Mononuclear cell (primary cell): Measurements from ENCODE around the gene SOAT2. TPM values are rescaled to one million over a fixed set of nuclear protein-coding genes. Genes with fewer than 3 reads are reported as not detected.
"Not testable (repeated sequence)": the region's sequence is repeated elsewhere in the genome, so short reads cannot be mapped to it uniquely, and the experiment has no call there.

Source experiments
- H3K27me3 ChIP-seq: 2 replicates; pipeline ENCODE4 v1.6.0; 2011; ENCODE audit warnings: low read length, control low read depth; ENCODE audit not compliant: insufficient read depth
- H3K4me1 ChIP-seq: 2 replicates; pipeline ENCODE4 v1.5.1; 2011; ENCODE audit warnings: mild to moderate bottlenecking, low read length, control low read depth; ENCODE audit not compliant: insufficient read depth
- H3K4me3 ChIP-seq: 2 replicates; pipeline ENCODE4 v1.5.1; 2011; ENCODE audit warnings: mild to moderate bottlenecking, low read length, moderate library complexity
- H3K9me3 ChIP-seq: 2 replicates; pipeline ENCODE4 v1.5.1; 2011; ENCODE audit warnings: low read depth, mild to moderate bottlenecking, control low read depth, low read length
- total RNA-seq: library from RNA; depleted of rRNA; stranded (reverse); fragments of >200 nt; gene quantifications from one replicate; pipeline ENCODE4 v1.2.3, GENCODE V29; 2012

Gene SOAT2
- total RNA-seq, 1 donor, result 0.21 TPM

GRCh38 chr12:53160673-53161072, 57.4 kb downstream of the SOAT2 start:
- Histone ChIP-seq H3K9me3 (no peaks in the 10 kb centered on the region), H3K4me3 (no peak overlapping the region), H3K4me1 (peaks cover 8% of the 10 kb centered on the region), H3K27me3 (no peaks in the 10 kb centered on the region)

- Histone ChIP-seq H3K4me1 (peaks cover 8% of the 10 kb centered on the region), H3K9me3 (no peaks in the 10 kb centered on the region), H3K27me3 (no peaks in the 10 kb centered on the region), H3K4me3 (no peak overlapping the region)
These were observed 58.0 kb downstream of the SOAT2 start for GRCh38 chr12:53161119-53161911.

GRCh38 chr12:53163008-53163407, 59.7 kb downstream of the SOAT2 start:
- H3K27me3 ChIP-seq, H3K4me3 ChIP-seq, H3K4me1 ChIP-seq, H3K9me3 ChIP-seq: not testable (repeated sequence)

GRCh38 chr12:53166837-53167236, 63.6 kb downstream of the SOAT2 start:
- H3K27me3 ChIP-seq, result no peaks in the 10 kb centered on the region
- no peaks in the 10 kb centered on the region for H3K9me3 ChIP-seq
- no peaks in the 10 kb centered on the region for H3K4me1 ChIP-seq
- H3K4me3 ChIP-seq, result no peak overlapping the region

- no peaks in the 10 kb centered on the region for H3K9me3 ChIP-seq
- H3K4me3 ChIP-seq, result no peak overlapping the region
- H3K4me1 ChIP-seq, result no peaks in the 10 kb centered on the region
- no peaks in the 10 kb centered on the region for H3K27me3 ChIP-seq
These were observed 66.4 kb downstream of the SOAT2 start for GRCh38 chr12:53169644-53170043.

- Histone ChIP-seq H3K9me3 (no peaks in the 10 kb centered on the region), H3K4me3 (no peak overlapping the region), H3K27me3 (no peaks in the 10 kb centered on the region), H3K4me1 (no peaks in the 10 kb centered on the region)
These were observed 66.9 kb downstream of the SOAT2 start for GRCh38 chr12:53170215-53170614.

- Histone ChIP-seq H3K9me3 (no peaks in the 10 kb centered on the region), H3K27me3 (no peaks in the 10 kb centered on the region), H3K4me1 (no peaks in the 10 kb centered on the region), H3K4me3 (no peak overlapping the region)
These were observed 67.8 kb downstream of the SOAT2 start for GRCh38 chr12:53170876-53171724.

GRCh38 chr12:53171725-53172329, 68.5 kb downstream of the SOAT2 start:
- Histone ChIP-seq H3K27me3 (no peaks in the 10 kb centered on the region), H3K4me1 (no peaks in the 10 kb centered on the region), H3K9me3 (no peaks in the 10 kb centered on the region), H3K4me3 (no peak overlapping the region)

- H3K27me3 ChIP-seq, result no peaks in the 10 kb centered on the region
- no peak overlapping the region for H3K4me3 ChIP-seq
- no peaks in the 10 kb centered on the region for H3K9me3 ChIP-seq
- no peaks in the 10 kb centered on the region for H3K4me1 ChIP-seq
These were observed 69.1 kb downstream of the SOAT2 start for GRCh38 chr12:53172352-53172751.

GRCh38 chr12:53173085-53173715, 69.9 kb downstream of the SOAT2 start:
- Histone ChIP-seq H3K4me1 (no peaks in the 10 kb centered on the region), H3K27me3 (no peaks in the 10 kb centered on the region), H3K4me3 (no peak overlapping the region), H3K9me3 (no peaks in the 10 kb centered on the region)

Other genes with a start within 250 kb of the SOAT2 start
- 0.31 TPM for gene KRT8, start 198.4 kb upstream of the SOAT2 start, total RNA-seq
- 3.8 TPM for gene KRT18, start 154.4 kb upstream of the SOAT2 start, total RNA-seq
- 1,510 TPM for gene EIF4B, start 97.0 kb upstream of the SOAT2 start, total RNA-seq
- 0.21 TPM for gene TNS2, start 53.4 kb upstream of the SOAT2 start, total RNA-seq
- gene SPRYD3, start 24.1 kb upstream of the SOAT2 start, total RNA-seq, result 9.4 TPM
- not detected for gene IGFBP6, start 5.8 kb upstream of the SOAT2 start, total RNA-seq
- gene ZNF740, start 77.2 kb downstream of the SOAT2 start, total RNA-seq, result 15.2 TPM
- gene CSAD, start 77.4 kb downstream of the SOAT2 start, total RNA-seq, result 11.3 TPM
- gene ITGB7, start 103.8 kb downstream of the SOAT2 start, total RNA-seq, result 49.8 TPM
- gene RARG, start 128.7 kb downstream of the SOAT2 start, total RNA-seq, result 6.6 TPM
- gene ESPL1, start 164.8 kb downstream of the SOAT2 start, total RNA-seq, result 1.0 TPM
- 979 TPM for gene PFDN5, start 192.1 kb downstream of the SOAT2 start, total RNA-seq
- 20.4 TPM for gene MYG1, start 196.2 kb downstream of the SOAT2 start, total RNA-seq
- gene AAAS, start 218.1 kb downstream of the SOAT2 start, total RNA-seq, result 13.2 TPM
- not detected for gene SP7, start 232.9 kb downstream of the SOAT2 start, total RNA-seq